Measurements from ENCODE around the gene SLC38A8.

GRCh38 chr16:84007520-84007919 lies 35.1 kb downstream of the SLC38A8 start:
- TF ChIP-seq POLR2AphosphoS5 (IDR thresholded peaks at IDR 0.05; ENCODE audit: borderline replicate concordance, low read depth, low read length) (no peak), EZH2 (IDR thresholded peaks at IDR 0.05) (no peak)
